ENCODE data around the gene RAB7B. TPM values are rescaled to one million over a fixed set of nuclear protein-coding genes. Genes with fewer than 3 reads are reported as not detected.
A peak's percentile ranks its signal among the peaks of the same experiment; 100 is the strongest.

RAB7B gene
- polyA plus RNA-seq, 1 donor = 5.4 TPM

GRCh38 chr1:205962821-205963221 is 40.4 kb downstream of the RAB7B start:
- no CpG with 5 or more reads among the region's 6 CpGs for WGBS (ENCODE audit: insufficient coverage, low lambda C conversion rate)
- no peak overlapping the region for H3K27ac ChIP-seq (ENCODE audit: low read length)
- H3K4me1 ChIP-seq (ENCODE audit: control insufficient read depth, insufficient read depth, low read length) = no peaks in the 10 kb centered on the region
- no peak for DNase-seq
- H3K27me3 ChIP-seq (ENCODE audit: control insufficient read depth, insufficient read depth, low read length) = peaks cover 25% of the 10 kb centered on the region
- H3K9me3 ChIP-seq (ENCODE audit: control insufficient read depth, low read depth, low read length) = no peaks in the 10 kb centered on the region
- no peaks in the 10 kb centered on the region for H3K36me3 ChIP-seq (ENCODE audit: control insufficient read depth, insufficient read depth, low read length)
- no peak overlapping the region for H3K4me3 ChIP-seq (ENCODE audit: low read length)

DNA sequence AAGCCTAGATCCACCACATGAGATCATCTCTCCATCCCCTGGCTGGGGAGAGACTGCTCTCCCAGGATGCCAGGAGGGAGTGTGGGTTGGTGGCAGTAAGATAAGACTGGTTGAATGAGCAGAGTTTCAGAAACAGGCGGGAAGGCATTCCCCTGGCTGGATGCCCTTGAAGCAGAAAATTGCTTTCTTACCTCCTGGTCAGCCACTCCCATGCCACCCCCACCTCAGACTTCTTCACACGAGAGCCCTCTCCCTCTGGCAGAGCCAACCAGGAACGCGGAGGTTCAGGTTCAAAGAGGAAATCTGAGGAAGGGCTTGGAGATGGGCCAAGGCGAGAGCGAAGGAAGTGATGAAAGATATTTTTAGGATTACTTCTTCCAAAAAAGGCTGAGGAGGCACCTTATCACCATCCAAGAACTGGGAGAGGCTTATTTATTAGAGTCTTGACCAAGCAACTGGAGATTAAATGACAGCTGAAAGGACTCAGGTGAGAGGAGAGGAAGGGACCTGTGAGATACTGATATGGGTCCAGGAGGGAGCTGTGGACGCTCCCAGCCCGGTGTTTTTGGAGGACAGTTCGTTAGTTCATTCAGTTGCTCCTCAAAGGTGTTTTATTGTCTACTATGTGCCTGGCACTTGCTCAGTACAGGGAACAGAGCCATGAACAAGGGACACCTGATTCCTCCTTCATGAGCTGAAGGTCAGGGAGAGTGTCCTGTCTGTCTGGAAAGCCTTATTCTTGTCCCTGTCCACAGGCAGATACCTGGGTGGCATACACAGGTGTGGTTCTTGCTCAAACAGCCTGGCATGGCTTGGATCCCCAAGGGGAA is 41.0 kb downstream of the RAB7B start:
- DNase-seq = no peak
- Histone ChIP-seq H3K27ac (ENCODE audit: low read length) (no peak overlapping the region), H3K27me3 (ENCODE audit: control insufficient read depth, insufficient read depth, low read length) (peaks cover 25% of the 10 kb centered on the region), H3K9me3 (ENCODE audit: control insufficient read depth, low read depth, low read length) (no peaks in the 10 kb centered on the region), H3K4me1 (ENCODE audit: control insufficient read depth, insufficient read depth, low read length) (no peaks in the 10 kb centered on the region), H3K36me3 (ENCODE audit: control insufficient read depth, insufficient read depth, low read length) (no peaks in the 10 kb centered on the region), H3K4me3 (ENCODE audit: low read length) (no peak overlapping the region)
- 73% methylated on average over 2 of the region's 9 CpGs for WGBS (ENCODE audit: insufficient coverage, low lambda C conversion rate)

DNA sequence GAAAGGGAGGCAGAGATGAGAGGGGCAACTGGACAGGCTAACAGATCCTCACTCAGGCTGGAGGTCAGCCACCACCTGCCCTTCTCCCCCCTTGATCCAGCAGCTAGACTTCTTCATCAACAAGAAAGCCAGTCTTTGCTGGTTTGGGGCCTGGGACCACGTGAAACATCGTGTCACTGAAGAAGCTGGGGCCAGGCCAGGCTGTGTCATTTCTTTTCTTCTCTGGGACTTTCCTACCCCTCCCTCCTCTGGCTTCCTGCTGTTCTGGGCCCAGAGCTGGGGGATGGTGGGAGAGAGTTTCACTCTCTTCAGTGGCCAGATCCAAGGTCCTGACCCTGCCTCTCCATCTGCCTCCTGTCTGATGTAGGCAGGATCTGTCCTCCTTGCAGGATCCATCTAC is 41.8 kb downstream of the RAB7B start:
- WGBS (ENCODE audit: insufficient coverage, low lambda C conversion rate) = no CpG with 5 or more reads among the region's 2 CpGs
- H3K9me3 ChIP-seq (ENCODE audit: control insufficient read depth, low read depth, low read length) = no peaks in the 10 kb centered on the region
- H3K27me3 ChIP-seq (ENCODE audit: control insufficient read depth, insufficient read depth, low read length) = peaks cover 32% of the 10 kb centered on the region
- no peaks in the 10 kb centered on the region for H3K4me1 ChIP-seq (ENCODE audit: control insufficient read depth, insufficient read depth, low read length)
- H3K36me3 ChIP-seq (ENCODE audit: control insufficient read depth, insufficient read depth, low read length) = no peaks in the 10 kb centered on the region
- no peak overlapping the region for H3K27ac ChIP-seq (ENCODE audit: low read length)
- DNase-seq = peak; percentile 26 to 34
- H3K4me3 ChIP-seq (ENCODE audit: low read length) = no peak overlapping the region

GRCh38 chr1:205959789-205960188 is 43.4 kb downstream of the RAB7B start:
- no peak overlapping the region for H3K4me3 ChIP-seq (ENCODE audit: low read length)
- H3K4me1 ChIP-seq (ENCODE audit: control insufficient read depth, insufficient read depth, low read length) = no peaks in the 10 kb centered on the region
- DNase-seq = no peak
- WGBS (ENCODE audit: insufficient coverage, low lambda C conversion rate) = no CpG with 5 or more reads among the region's 4 CpGs
- H3K36me3 ChIP-seq (ENCODE audit: control insufficient read depth, insufficient read depth, low read length) = no peaks in the 10 kb centered on the region
- H3K9me3 ChIP-seq (ENCODE audit: control insufficient read depth, low read depth, low read length) = no peaks in the 10 kb centered on the region
- H3K27ac ChIP-seq (ENCODE audit: low read length) = no peak overlapping the region
- peaks cover 41% of the 10 kb centered on the region for H3K27me3 ChIP-seq (ENCODE audit: control insufficient read depth, insufficient read depth, low read length)

DNA sequence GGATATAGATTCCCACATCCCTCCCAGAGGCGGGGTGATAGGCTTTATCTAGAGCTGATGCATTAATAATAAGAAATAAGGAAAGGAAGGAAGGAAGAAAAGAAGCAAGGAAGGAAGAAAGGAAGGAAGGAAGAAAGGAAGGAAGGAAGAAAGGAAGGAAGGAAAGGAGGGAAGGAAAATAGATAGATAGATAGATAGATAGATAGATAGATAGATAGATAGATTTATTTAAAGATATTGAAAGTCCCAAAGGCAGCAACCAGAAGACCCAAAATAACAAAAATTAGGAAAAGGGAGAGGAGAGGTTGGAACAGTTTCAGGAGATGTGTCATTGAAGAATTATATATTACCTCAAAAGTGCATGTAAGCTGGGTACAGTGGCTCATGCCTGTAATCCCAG is 47.7 kb downstream of the RAB7B start:
- no peaks in the 10 kb centered on the region for H3K4me1 ChIP-seq (ENCODE audit: control insufficient read depth, insufficient read depth, low read length)
- H3K27me3 ChIP-seq (ENCODE audit: control insufficient read depth, insufficient read depth, low read length) = peaks cover 22% of the 10 kb centered on the region
- no peak for DNase-seq
- H3K36me3 ChIP-seq (ENCODE audit: control insufficient read depth, insufficient read depth, low read length) = no peaks in the 10 kb centered on the region
- H3K4me3 ChIP-seq (ENCODE audit: low read length) = no peak overlapping the region
- 73% methylated on average over 1 of the region's 1 CpG for WGBS (ENCODE audit: insufficient coverage, low lambda C conversion rate)
- H3K27ac ChIP-seq (ENCODE audit: low read length) = no peak overlapping the region
- no peaks in the 10 kb centered on the region for H3K9me3 ChIP-seq (ENCODE audit: control insufficient read depth, low read depth, low read length)

DNA sequence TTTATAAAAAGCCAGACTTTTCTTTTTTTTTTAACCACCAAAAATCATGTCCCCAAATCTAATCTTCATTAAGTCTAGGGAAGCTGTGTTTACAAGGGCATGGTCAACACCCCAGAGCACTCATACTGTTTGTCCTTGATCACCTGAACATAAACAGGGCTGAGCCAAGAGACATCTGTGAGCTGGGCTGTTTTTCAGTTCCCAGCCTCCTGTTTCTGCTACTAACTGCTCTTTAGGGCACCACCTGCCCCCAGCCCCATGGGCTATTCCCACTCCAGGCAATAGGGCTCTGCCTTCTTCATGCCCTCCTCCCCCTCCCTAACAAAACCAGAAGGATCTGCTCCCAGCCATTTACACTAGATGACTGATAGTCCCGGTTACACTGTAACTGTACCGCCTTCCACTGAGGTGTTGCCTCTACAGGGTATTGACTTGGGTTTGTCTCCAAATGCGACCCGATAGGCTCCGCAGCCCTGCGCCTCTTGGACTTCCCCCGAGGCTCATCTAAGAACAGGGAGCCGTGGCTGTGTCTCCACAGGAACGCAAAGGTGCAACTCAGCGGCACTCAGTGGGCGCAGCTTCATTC is 48.3 kb downstream of the RAB7B start:
- H3K9me3 ChIP-seq (ENCODE audit: control insufficient read depth, low read depth, low read length) = no peaks in the 10 kb centered on the region
- H3K27me3 ChIP-seq (ENCODE audit: control insufficient read depth, insufficient read depth, low read length) = peaks cover 22% of the 10 kb centered on the region
- no peaks in the 10 kb centered on the region for H3K36me3 ChIP-seq (ENCODE audit: control insufficient read depth, insufficient read depth, low read length)
- no CpG with 5 or more reads among the region's 11 CpGs for WGBS (ENCODE audit: insufficient coverage, low lambda C conversion rate)
- H3K4me1 ChIP-seq (ENCODE audit: control insufficient read depth, insufficient read depth, low read length) = no peaks in the 10 kb centered on the region
- H3K27ac ChIP-seq (ENCODE audit: low read length) = no peak overlapping the region
- DNase-seq = no peak
- no peak overlapping the region for H3K4me3 ChIP-seq (ENCODE audit: low read length)

- peaks cover 14% of the 10 kb centered on the region for H3K27me3 ChIP-seq (ENCODE audit: control insufficient read depth, insufficient read depth, low read length)
- no peak overlapping the region for H3K4me3 ChIP-seq (ENCODE audit: low read length)
- H3K36me3 ChIP-seq (ENCODE audit: control insufficient read depth, insufficient read depth, low read length) = no peaks in the 10 kb centered on the region
- H3K9me3 ChIP-seq (ENCODE audit: control insufficient read depth, low read depth, low read length) = no peaks in the 10 kb centered on the region
- H3K4me1 ChIP-seq (ENCODE audit: control insufficient read depth, insufficient read depth, low read length) = no peaks in the 10 kb centered on the region
- no peak for DNase-seq
- WGBS (ENCODE audit: insufficient coverage, low lambda C conversion rate) = no CpG with 5 or more reads among the region's 1 CpG
- H3K27ac ChIP-seq (ENCODE audit: low read length) = no peak overlapping the region
Observed at GRCh38 chr1:205951746-205952145, 51.4 kb downstream of the RAB7B start.

DNA sequence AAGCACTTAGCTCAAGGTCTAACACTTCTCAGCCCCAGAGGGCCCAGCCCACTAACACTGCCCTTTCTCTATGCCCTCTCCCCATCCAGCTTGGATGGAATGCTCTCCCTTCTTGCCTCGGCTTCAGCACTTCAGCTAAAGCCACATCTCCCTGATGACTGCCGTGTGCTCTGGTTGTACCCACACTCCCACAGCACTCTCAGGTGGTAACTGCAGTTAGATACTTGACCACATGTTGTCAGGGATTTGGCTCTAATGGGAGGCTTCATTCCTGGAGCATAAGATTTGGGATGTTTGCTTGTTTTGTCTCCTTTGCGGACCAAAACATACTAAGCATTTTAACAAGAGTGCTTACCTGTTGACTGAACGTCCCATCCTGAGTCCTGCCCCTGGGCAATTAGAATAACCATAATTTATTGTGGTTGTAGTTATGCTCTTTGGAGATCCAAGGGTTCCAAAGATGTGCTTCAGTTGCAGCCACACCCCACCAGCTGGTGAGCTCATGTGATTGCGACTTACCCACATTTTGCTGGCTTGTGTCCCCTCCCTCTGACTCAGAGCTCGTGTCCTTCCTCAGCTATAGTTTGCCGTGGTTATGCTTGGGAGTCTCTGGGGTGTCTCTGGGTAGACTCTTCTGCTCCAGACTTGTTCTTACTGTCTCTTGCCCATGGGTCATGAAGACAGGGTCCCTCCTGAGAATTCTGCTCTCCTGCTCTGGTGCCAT is 52.2 kb downstream of the RAB7B start:
- Histone ChIP-seq H3K4me1 (ENCODE audit: control insufficient read depth, insufficient read depth, low read length) (no peaks in the 10 kb centered on the region), H3K9me3 (ENCODE audit: control insufficient read depth, low read depth, low read length) (no peaks in the 10 kb centered on the region), H3K36me3 (ENCODE audit: control insufficient read depth, insufficient read depth, low read length) (no peaks in the 10 kb centered on the region), H3K27ac (ENCODE audit: low read length) (no peak overlapping the region), H3K4me3 (ENCODE audit: low read length) (no peak overlapping the region), H3K27me3 (ENCODE audit: control insufficient read depth, insufficient read depth, low read length) (peaks cover 12% of the 10 kb centered on the region)
- no peak for DNase-seq
- WGBS (ENCODE audit: insufficient coverage, low lambda C conversion rate) = no CpG with 5 or more reads among the region's 7 CpGs

GRCh38 chr1:205950280-205950679 is 52.9 kb downstream of the RAB7B start:
- Histone ChIP-seq H3K9me3 (ENCODE audit: control insufficient read depth, low read depth, low read length) (no peaks in the 10 kb centered on the region), H3K27ac (ENCODE audit: low read length) (no peak overlapping the region), H3K4me3 (ENCODE audit: low read length) (no peak overlapping the region), H3K27me3 (ENCODE audit: control insufficient read depth, insufficient read depth, low read length) (peaks cover 11% of the 10 kb centered on the region), H3K4me1 (ENCODE audit: control insufficient read depth, insufficient read depth, low read length) (no peaks in the 10 kb centered on the region), H3K36me3 (ENCODE audit: control insufficient read depth, insufficient read depth, low read length) (no peaks in the 10 kb centered on the region)
- DNase-seq = no peak
- WGBS (ENCODE audit: insufficient coverage, low lambda C conversion rate) = no CpG with 5 or more reads among the region's 8 CpGs

- WGBS (ENCODE audit: insufficient coverage, low lambda C conversion rate) = no CpG with 5 or more reads among the region's 1 CpG
- Histone ChIP-seq H3K27ac (ENCODE audit: low read length) (no peak overlapping the region), H3K4me3 (ENCODE audit: low read length) (no peak overlapping the region), H3K27me3 (ENCODE audit: control insufficient read depth, insufficient read depth, low read length) (peaks cover 6% of the 10 kb centered on the region), H3K9me3 (ENCODE audit: control insufficient read depth, low read depth, low read length) (no peaks in the 10 kb centered on the region), H3K36me3 (ENCODE audit: control insufficient read depth, insufficient read depth, low read length) (no peaks in the 10 kb centered on the region), H3K4me1 (ENCODE audit: control insufficient read depth, insufficient read depth, low read length) (no peaks in the 10 kb centered on the region)
- no peak for DNase-seq
Observed at GRCh38 chr1:205949753-205950152, 53.4 kb downstream of the RAB7B start.

All from large intestine (tissue), 3 donors.